HG02588 (cell line): ENCODE data around the gene PARD3B.

Source experiments
- ATAC-seq: cut with Tn5 transposase; IDR thresholded peaks from one replicate; pipeline ENCODE4 v1.9.1; 2021; ENCODE audit warnings: mild to moderate bottlenecking, moderate library complexity; ENCODE audit not compliant: unreplicated experiment

The PARD3B gene

GRCh38 chr2:205570648-205571047, 1025.4 kb downstream of the PARD3B start:
- no peak for ATAC-seq

GRCh38 chr2:205571360-205571959, 1026.2 kb downstream of the PARD3B start:
- no peak for ATAC-seq

GRCh38 chr2:205574001-205574400, 1028.7 kb downstream of the PARD3B start:
- ATAC-seq, result no peak

GRCh38 chr2:205579335-205579734, 1034.1 kb downstream of the PARD3B start:
- no peak for ATAC-seq

- no peak for ATAC-seq
These were observed 1035.1 kb downstream of the PARD3B start for GRCh38 chr2:205580212-205580987.

DNA sequence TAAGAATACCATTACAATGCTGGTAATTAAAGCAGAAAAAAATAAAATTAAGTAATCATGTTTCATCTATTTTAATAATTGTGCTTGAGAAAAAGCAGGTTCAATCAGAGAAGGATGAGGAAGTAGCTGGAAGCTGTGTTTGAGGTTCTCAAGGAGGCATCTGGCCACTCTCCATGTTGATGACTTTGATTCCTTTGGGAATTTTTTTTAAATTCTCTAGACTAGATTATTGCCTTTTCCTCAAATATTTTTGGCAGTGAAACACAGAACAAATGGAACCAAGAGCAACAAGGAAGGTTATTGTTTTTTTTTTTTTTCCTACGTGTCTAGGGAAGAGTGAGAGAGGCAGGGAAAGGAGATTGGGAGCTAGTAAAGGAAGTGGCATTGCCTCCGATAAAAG, 1037.1 kb downstream of the PARD3B start:
- no peak for ATAC-seq

DNA sequence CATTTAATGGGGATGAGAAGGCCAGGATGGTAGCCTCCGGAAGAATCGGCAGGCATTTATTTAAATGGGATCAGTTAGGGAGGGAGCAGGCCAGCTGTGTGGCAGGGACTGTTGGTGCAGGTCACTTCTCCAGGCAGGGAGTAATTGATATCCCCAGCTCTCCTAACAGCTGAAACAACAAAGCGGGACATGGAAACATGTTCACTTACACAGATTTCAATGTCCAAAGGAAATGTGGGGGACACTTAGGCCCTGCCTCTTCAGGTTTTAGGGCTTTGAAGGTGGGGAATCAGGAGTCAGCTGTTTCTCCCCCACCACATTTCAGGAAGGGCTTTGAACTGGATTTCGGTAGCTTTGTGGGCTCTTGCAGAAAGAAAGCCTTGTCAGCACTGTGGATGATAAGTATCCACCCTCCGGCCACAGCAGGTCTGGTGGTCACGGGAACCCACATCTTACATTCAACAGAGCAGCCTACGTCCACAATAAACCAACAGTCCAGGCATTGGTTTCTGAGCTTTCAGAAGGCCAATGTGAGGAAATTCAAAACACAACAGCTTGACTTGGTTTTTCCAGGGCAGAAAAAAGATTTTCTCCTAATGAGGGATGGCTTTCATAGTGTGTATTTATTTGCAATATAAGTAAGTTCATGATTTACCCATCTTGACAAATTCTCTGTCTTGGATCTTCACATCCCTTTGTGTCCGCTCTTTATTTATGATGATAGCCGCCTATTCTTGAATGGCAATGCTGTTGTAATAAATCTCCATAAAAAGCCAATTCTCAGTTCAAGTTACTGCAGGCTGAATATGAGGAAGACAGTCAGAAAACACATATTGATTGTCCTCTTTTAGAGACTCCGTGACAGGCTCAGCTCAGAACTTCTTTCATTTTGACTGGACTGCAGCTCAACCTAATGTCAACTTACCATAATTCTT, 1040.4 kb downstream of the PARD3B start:
- ATAC-seq, result no peak

DNA sequence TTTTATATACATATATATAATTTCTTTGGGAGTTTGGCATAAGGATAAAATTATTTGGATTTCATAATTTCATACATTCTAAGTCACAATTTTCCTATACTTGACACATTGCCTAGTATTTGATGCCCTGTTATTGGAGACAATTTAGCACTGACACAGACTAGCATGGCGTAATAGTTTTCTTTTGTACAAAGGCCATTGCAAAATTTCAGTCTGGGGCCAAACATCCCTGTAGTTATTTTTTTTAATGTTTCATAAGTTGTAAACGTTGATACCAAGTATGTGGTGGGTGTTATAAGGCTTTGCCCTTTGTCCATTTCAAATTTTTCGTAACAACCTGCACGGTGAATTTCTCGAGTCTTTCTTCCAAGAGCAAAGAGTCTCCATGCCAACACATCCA, 1041.4 kb downstream of the PARD3B start:
- no peak for ATAC-seq

GRCh38 chr2:205589479-205589878, 1044.2 kb downstream of the PARD3B start:
- ATAC-seq, result no peak

- ATAC-seq, result no peak
These were observed 1045.5 kb downstream of the PARD3B start for GRCh38 chr2:205590759-205591158.

- ATAC-seq, result no peak
These were observed 1048.6 kb downstream of the PARD3B start for GRCh38 chr2:205593891-205594290.

DNA sequence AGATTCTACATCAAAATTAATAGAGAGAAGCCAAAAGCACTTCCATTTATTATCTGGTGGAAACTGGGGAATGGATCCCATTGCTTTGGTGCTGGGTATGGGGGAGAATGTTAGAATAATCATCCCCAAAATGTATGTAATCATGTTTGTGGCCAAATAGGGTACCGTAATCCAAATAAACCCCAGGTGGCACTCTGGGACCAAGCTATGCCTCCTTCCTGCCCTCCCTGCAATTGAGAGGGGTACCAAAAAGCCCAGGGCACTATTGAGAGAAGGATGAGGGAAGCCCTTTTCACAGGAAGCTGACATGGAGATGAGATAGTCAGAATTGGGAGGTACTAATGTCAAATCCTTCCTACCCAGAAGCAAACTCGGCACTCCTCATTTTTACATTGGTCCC, 1051.3 kb downstream of the PARD3B start:
- no peak for ATAC-seq

GRCh38 chr2:205605638-205606304, 1060.5 kb downstream of the PARD3B start:
- no peak for ATAC-seq

- no peak for ATAC-seq
These were observed 1061.9 kb downstream of the PARD3B start for GRCh38 chr2:205607146-205607545.

DNA sequence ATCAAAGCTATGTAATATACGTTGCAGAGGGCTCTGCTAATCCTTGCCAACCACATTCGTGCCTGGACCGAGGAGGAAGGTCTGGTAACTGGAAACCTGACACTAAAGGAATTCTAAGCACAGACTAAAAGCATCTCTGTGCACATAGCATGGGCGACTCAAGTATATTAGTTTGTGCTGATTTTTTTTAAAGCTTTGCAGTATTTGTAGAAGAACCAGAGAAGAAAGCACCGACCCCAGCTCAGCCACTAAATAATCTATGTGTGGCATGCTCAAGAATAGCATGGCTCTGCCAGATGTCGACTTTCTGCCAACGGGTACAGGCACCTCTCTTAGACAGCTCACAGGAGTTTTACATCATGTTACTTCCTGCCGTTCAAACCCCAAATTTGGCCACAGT, 1063.8 kb downstream of the PARD3B start:
- ATAC-seq, result no peak

DNA sequence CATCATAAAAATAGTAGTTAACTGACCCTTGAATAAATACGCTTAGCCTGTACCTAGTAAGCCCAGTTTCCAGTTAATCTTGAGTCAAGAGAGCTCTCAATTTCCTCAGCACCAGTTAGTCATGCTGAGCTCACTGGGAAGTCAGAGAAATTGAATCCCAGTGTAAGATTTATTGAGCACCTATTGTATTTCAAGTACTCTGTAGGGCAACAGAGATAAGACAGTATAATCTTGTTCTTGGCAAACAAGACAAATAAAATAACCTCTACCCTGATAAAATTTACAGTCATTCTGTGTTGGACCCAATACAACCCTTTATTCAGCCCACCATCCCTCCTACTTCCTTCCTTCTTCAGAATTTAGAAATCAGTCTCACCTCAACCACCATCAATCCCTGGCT, 1065.2 kb downstream of the PARD3B start:
- ATAC-seq, result no peak

DNA sequence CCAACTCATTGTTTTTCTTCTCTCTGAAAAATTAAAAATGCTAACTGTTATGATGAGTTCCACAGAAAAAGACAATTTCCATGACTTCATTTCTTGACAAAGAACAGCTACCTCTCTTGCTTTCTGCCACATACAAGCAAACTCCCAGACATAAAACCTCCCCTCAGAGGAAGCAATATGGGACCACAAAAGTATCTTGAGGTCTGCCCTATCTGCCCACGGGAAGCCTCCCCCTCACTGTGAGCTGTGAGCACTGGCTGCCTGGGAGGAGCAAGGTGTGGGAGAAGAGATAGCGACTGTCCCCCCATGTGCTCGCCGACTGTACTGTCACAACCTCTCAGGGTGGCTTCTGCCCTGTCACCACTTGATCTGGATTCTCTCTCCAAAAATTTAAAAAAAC, 1067.4 kb downstream of the PARD3B start:
- ATAC-seq, result no peak

- no peak for ATAC-seq
These were observed 1068.8 kb downstream of the PARD3B start for GRCh38 chr2:205613970-205614559.

GRCh38 chr2:205614965-205615364, 1069.7 kb downstream of the PARD3B start:
- ATAC-seq, result no peak

DNA sequence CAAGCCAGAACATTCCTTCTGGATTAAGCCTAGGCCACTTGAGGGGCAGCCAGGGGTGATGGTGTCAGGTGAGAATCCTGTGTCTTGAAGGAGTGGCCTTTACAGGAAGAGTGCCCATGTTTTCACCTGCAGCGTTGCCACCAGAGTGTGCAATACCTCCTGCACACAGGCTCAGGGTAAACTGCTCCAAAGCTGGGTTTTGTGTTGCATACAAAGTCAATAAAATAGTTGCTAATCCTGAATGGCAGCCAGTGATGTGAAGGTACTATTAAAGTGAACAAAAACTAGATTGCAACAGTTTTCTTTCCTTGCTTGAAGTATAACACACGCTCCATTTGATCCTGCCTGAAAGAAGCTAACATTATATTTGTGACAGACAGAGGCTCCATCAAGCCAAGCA, 1072.6 kb downstream of the PARD3B start:
- no peak for ATAC-seq

GRCh38 chr2:205619600-205619999, 1074.3 kb downstream of the PARD3B start:
- no peak for ATAC-seq
